Fibroblast of gingiva (primary cell): ENCODE measurements around the gene RNF181.
"Not testable (repeated sequence)": the region's sequence is repeated elsewhere in the genome, so short reads cannot be mapped to it uniquely, and the experiment has no call there.

Experiments used
- DNase-seq: peaks from one replicate; pipeline ENCODE4 v3.0.0-alpha.2; 2011; ENCODE audit warnings: low read depth

The RNF181 gene

DNA sequence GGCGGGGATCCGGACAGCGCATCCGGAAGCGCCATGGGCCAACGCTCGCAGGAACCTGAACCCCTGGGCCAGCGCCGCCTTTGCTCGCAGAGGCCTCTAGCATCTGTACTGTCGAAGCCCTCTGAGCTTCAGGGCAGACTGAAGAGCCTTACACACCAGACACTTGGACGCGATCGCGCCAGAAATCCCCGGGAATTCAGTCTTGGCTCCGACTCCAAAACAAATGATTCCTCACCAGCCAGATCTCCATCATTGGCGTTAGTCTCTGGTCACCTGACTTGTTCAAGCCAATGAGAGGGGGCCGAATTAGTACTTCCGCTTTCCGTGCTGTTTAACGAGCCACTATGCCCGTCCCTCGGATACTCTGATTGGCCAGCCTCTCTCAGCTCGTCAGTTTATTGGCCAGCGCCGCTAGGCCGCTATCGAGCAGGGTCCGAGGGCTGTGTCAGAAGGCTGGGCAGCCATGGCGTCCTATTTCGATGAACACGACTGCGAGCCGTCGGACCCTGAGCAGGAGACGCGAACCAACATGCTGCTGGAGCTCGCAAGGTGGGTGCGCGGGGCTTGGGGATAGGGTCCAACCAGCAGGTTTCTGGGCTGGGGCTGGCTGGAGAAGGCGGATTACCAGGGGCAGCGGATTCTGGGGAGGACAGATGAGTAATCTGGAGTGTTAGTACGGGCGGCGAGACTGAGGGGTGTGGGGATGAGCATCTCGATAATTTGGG is at the start of gene RNF181:
Gene RNF181 (plus strand): TSS at position 445 of the 725 bp plus-strand sequence. CDS start 19 bp downstream, at position 464.
- DNase-seq = peak; percentile 98

- no peak for DNase-seq
Measured at GRCh38 chr2:85545780-85546240, 49.7 kb upstream of the RNF181 start.

DNA sequence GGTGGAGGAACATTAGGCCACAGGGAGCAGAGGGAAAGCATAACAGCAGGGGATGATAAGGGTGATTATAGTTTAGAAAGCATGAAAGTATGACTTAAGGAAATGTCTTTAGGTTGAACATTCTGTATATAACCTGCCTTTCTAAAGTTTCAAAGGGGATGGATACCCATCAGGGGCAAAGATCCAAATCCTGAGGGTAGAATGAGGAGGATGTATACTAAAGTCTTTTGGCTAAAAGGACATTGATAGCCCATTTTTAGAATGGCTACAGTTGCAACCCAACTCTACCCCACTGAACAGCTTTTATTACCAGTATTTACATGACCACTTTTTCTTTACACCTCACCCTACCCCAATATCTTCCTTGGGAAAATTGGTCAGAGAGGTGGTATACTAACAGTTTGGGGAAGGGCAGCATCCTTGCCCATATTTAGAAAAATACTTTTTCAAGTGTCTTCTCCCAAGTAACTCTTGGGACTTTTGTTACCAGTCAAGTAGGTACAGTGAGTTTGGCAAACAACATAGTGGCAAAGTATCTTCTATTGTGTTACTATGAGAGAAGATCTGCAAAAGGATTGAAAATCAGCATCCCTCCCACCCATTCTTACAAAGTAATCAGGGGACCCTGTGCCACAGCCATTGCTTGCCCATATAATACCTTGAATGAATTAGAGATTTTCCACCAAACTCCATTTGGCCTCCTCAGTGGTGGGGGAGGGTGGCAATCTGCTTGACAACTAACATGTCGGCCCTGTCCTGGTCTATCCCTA is 48.3 kb upstream of the RNF181 start:
- DNase-seq = no peak

GRCh38 chr2:85547859-85548607 is 47.5 kb upstream of the RNF181 start:
- DNase-seq = no peak

GRCh38 chr2:85548608-85548900 is 47.0 kb upstream of the RNF181 start:
- peak; percentile 49 for DNase-seq

- DNase-seq = no peak
Measured at GRCh38 chr2:85549095-85549494, 46.5 kb upstream of the RNF181 start.

GRCh38 chr2:85549826-85550225 is 45.7 kb upstream of the RNF181 start:
- peak; percentile 92 for DNase-seq

DNA sequence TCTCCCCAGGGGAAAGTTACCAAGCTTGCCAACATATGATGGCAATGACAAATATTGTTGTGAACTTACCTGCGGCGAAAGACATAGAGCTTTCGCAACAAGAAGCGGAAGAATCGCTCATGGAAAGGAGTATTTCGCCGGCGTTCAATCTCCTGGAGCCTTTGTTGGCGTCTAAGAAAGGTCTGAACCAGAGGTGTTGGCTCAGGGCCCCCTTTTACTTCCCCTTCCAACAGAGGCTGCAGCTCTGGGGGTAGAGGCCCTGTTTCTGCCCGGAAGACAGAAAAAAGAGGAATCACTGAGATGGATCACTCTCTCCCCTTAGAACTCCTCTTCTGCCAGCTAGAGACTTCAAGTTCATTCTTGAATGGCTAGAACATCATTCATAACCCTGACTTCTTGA is 45.1 kb upstream of the RNF181 start:
- DNase-seq = no peak

- peak; percentile 57 for DNase-seq
Measured at GRCh38 chr2:85551698-85552678, 43.6 kb upstream of the RNF181 start.

- no peak for DNase-seq
Measured at GRCh38 chr2:85553184-85553583, 42.4 kb upstream of the RNF181 start.

DNA sequence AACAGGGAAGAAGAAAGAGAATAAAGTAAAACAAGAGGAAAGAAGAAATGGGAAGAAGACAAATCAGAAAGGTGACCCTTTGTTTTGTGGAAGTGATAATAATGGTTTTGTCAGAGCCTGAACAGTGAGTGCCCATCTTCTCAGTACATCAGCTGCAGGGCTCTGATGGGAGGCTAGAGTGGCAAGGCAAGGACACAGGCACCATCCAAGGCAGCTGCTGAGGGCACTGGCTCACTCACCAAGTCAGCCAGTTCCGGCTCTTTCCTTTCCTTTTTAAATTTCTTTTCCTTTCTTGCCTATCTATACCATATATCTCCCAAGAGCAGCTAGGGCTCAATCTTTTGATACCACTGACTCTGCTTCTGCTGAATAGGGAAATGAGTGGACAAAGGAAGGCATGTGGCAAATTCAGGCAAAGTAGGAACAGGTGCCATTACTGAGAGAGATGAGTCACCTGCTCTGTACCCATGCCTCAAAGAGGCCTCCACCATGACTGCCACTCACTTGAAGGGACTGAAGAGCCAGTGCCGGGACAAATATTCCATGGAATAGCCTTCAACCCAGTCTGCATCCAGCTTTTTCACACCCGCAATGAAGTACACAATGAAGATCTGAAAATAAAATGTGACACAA is 40.4 kb upstream of the RNF181 start:
- no peak for DNase-seq

- DNase-seq = no peak
Measured at GRCh38 chr2:85557130-85557529, 38.4 kb upstream of the RNF181 start.

DNA sequence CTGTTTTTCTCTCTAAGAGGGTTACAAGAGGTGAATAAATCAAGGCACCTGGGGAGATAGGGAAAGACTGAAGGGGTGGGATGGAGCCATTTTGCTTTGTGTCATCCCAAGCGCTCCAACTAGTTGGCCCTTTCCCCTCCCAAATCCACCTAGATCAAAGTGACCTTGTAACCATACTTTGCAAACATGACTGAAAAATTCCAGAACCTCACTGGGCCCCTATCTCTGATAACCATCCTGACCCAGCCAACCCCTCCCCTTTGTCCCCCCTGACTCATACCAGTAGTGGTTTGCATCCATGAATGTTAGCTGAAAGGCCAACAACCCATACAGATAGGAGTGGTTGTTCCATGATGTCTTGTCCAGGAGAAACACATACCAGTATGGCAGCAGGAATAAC is 37.4 kb upstream of the RNF181 start:
- no peak for DNase-seq

DNA sequence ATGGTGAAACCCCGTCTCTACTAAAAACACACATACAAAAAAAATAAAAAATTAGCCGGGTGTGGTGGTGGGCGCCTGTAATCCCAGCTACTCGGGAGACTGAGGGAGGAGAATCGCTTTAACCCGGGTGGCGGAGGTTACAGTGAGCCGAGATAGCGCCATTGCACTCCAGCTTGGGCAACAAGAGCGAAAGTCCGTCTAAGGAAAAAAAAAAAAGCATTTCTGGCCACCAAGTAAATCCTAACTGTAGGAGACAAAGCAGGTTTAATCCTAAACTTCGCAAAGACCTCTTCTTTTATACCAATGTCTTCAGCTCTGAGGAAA is 35.2 kb upstream of the RNF181 start:
- DNase-seq = not testable (repeated sequence)

DNA sequence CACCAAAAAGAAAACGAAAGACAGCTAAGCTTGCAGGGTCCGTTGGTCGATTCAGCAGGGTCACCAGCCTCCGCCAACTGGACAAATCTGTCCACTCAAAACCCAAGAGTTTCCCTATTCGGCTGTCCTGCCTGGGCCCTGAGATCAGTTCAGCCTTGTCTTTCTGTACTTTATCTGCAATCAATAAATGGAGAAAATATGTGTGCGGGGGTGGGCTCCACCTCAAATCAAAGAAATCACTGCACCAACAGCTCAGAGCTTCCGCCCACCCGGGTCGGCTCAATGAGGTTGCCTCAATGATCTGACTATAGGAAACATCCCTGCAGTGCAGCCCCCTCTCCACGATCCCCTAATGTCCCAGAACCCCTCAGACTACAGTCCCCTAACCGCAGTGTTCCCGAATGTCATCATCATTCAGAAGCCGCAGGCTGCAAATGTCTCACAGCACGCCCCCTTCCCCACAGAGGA is 34.7 kb upstream of the RNF181 start:
- DNase-seq = no peak

- peak; percentile 93 for DNase-seq
Measured at GRCh38 chr2:85561280-85562212, 34.0 kb upstream of the RNF181 start, which contains the start of gene GGCX. Gene GGCX, minus strand, starts transcription at chr2:85561493. Its CDS starts 65 bp downstream, at chr2:85561428.

DNA sequence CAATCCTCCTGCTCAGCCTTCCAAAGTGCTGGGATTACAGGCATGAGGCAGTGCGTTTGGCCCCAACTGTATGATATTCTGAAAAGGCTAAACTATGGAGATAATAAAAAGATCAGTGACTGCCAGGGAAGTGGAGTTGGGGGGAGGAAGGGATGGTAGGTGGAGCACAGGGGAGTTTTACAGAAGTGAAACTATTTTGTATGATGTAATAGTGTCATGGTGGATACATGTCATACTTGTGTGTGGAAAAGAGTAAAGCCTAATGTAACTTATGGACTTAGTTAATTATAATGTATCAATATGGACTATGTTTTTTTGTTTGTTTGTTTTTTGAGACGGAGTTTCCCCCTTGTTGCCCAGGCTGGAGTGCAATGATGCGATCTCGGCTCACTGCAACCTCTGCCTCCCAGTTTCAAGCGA is 31.4 kb upstream of the RNF181 start:
- DNase-seq = no peak

DNA sequence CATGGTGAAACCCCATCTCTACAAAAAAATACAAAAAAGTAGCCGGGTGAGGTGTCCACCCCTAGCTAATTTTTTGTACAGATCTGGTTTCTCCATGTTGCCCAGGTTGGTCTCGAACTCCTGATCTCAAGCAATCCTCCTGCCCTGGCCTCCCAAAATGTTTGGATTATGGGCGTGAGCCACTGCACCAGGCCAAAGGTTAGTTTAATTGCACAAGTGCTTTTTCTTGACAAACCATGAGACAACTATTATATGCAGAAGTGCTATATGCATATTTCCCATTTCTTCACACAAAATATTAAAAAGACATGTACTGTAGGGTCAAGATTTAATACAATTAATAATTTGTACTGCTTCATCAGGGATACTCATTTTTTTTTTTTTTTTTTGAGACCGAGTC is 29.3 kb upstream of the RNF181 start:
- DNase-seq = no peak

DNA sequence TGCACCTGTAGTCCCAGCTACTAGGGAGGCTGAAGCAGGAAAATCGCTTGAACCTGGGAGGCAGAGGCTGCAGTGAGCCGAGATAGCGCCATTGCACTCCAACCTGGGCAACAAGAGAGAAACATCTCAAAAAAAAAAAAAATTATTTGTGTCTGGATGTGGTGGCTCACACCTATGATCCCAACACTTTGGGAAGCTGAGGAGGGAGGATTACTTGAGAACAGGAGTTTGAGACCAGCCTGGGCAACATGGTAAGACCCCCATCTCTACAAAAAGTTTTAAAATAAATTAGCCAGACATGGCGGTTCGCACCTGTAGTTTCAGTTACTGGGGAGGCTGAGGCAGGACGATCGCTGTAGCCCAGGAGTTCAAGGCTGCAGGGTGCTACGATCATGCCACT is 19.8 kb upstream of the RNF181 start:
- no peak for DNase-seq

DNA sequence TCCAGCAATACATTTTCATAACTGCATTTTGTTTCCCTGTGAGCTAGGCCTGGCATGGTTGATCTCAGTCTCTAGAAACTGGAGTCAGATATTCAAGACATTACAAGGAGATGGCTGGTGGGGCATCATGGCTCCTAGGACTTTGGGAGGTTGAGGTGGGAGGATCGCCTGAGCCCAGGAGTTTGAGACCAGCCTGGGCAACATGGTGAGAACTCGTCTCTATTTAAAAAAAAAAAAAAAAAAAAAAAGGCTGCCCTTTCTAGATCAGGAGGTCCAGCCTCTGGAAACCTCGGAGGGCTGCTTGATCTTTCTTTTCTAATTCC is 18.5 kb upstream of the RNF181 start:
- no peak for DNase-seq
